Lower leg skin (tissue), 4 donors: ENCODE measurements around the gene GPHA2. TPM values are rescaled to one million over a fixed set of nuclear protein-coding genes. Genes with fewer than 3 reads are reported as not detected.

Source experiments
- DNase-seq, 2 donors: peaks; one replicate each; pipeline ENCODE4 v3.0.0-alpha.2; 2019; ENCODE audit warnings: low spot score in 2 of 2
- H3K4me3 ChIP-seq: fragments of 200-600 bp; sonication (generic); 2 replicates; pipeline ENCODE4 v1.5.1; 2017; ENCODE audit warnings: mild to moderate bottlenecking, low read depth; ENCODE audit not compliant: poor library complexity, severe bottlenecking
- POLR2A ChIP-seq, 2 donors: fragments of 450-650 bp; IDR thresholded peaks; one replicate each; pipeline ENCODE4 v1.6.1; 2016 to 2017; ENCODE audit warnings: antibody characterized with exemption in 2 of 2, mild to moderate bottlenecking in 1 of 2, moderate library complexity in 1 of 2
- WGBS, 2 donors: methylation state at CpG; one replicate each; pipeline ENCODE4 v1.1.5; 2018; 5-methylcytosine and 5-hydroxymethylcytosine counted together
- intact Hi-C: fragments of 100-400 bp; cut with DNase I; formaldehyde crosslinking; loops from one replicate; pipeline ENCODE4 v1.15.0; 2023; ENCODE audit warnings: low total_unique reads
- total RNA-seq, 4 donors: library from RNA; depleted of rRNA; stranded (reverse); fragments of >200 nt; gene quantifications; one replicate each; pipeline ENCODE4 v1.1.0, GENCODE V29; 2016
- TF ChIP-seq, protein P1 (sequence below), 3 donors: fragments of 450-650 bp; IDR thresholded peaks; one replicate each; pipeline ENCODE4 v1.5.1; 2016; ENCODE audit warnings: antibody characterized with exemption in 3 of 3, mild to moderate bottlenecking in 3 of 3, moderate library complexity in 2 of 3

Gene GPHA2
- total RNA-seq, 4 donors from 2014 or later, result not detected

GRCh38 chr11:64932324-64932723 lies 3.4 kb downstream of the GPHA2 start:
- TF ChIP-seq, protein P1, sequence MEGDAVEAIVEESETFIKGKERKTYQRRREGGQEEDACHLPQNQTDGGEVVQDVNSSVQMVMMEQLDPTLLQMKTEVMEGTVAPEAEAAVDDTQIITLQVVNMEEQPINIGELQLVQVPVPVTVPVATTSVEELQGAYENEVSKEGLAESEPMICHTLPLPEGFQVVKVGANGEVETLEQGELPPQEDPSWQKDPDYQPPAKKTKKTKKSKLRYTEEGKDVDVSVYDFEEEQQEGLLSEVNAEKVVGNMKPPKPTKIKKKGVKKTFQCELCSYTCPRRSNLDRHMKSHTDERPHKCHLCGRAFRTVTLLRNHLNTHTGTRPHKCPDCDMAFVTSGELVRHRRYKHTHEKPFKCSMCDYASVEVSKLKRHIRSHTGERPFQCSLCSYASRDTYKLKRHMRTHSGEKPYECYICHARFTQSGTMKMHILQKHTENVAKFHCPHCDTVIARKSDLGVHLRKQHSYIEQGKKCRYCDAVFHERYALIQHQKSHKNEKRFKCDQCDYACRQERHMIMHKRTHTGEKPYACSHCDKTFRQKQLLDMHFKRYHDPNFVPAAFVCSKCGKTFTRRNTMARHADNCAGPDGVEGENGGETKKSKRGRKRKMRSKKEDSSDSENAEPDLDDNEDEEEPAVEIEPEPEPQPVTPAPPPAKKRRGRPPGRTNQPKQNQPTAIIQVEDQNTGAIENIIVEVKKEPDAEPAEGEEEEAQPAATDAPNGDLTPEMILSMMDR (IDR thresholded peaks at IDR 0.05), result no peak
- no peak for TF ChIP-seq POLR2A (IDR thresholded peaks at IDR 0.05)
- WGBS, 2 donors, result 89 to 94% methylated on average over 5 of the region's 5 CpGs
- H3K4me3 ChIP-seq, result no peak overlapping the region
- intact Hi-C loops, result no loop called here
- DNase-seq, result no peak

GRCh38 chr11:64931290-64931689 lies 4.4 kb downstream of the GPHA2 start:
- no peak overlapping the region for H3K4me3 ChIP-seq
- WGBS, 2 donors, result 95 to 96% methylated on average over 7 of the region's 7 CpGs
- TF ChIP-seq POLR2A (IDR thresholded peaks at IDR 0.05), result no peak
- TF ChIP-seq, protein P1 (IDR thresholded peaks at IDR 0.05), result no peak
- intact Hi-C loops, result no loop called here
- DNase-seq, result peak in 1 of 2 donors; percentile 56

GRCh38 chr11:64930340-64930739 lies 5.4 kb downstream of the GPHA2 start:
- intact Hi-C loops, result no loop called here
- TF ChIP-seq, protein P1 (IDR thresholded peaks at IDR 0.05), result no peak
- WGBS, 2 donors, result 94 to 96% methylated on average over 6 of the region's 6 CpGs
- DNase-seq, result peak in 1 of 2 donors; percentile 59
- no peak overlapping the region for H3K4me3 ChIP-seq

DNA sequence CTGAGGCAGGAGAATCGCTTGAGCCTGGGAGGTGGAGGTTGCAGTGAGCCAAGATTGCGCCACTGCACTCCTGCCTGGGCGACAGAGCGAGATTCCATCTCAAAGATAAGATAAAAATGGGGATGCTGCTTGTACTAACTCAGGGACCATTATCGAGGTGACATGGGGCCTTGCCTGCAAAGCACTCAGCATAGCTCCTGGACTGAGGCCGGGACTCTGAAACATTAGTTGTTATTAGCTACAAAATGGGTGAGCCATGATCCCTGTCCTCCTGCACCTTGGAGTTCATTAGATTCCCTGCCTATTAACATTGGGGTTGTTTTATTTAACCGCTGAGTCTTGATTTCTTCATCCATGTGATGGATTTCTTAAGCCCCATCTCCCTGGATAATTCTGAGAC lies 6.1 kb downstream of the GPHA2 start:
- TF ChIP-seq, protein P1 (IDR thresholded peaks at IDR 0.05), result no peak
- TF ChIP-seq POLR2A (IDR thresholded peaks at IDR 0.05), result no peak
- intact Hi-C loops, result no loop called here
- no peak overlapping the region for H3K4me3 ChIP-seq
- peak in 1 of 2 donors; percentile 64 for DNase-seq
- 89 to 94% methylated on average over 7 of the region's 7 CpGs for WGBS, 2 donors

GRCh38 chr11:64928957-64929356 lies 6.7 kb downstream of the GPHA2 start:
- intact Hi-C loops, result no loop called here

DNA sequence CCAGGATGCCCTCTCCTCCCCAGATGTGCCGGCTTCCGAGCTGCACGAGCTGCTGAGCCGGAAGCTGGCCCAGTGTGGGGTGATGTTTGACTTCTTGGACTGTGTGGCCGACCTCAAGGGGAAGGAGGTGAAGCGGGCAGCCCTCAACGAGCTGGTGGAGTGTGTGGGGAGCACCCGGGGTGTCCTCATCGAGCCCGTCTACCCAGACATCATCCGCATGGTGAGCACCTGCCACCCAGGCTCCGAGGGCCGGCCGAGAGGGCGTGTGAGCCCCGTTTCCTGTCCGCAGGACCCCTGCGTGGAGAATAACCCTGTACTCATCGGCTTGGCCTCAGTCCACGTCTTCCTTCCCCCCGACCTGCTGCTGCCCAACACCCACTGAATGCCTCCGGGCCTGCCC lies 9.0 kb downstream of the GPHA2 start:
- H3K4me3 ChIP-seq, result no peak overlapping the region
- intact Hi-C loops, result no loop called here
- TF ChIP-seq POLR2A (IDR thresholded peaks at IDR 0.05), result no peak
- TF ChIP-seq, protein P1 (IDR thresholded peaks at IDR 0.05), result no peak
- WGBS, 2 donors, result 83 to 86% methylated on average over 21 to 22 of the region's 22 CpGs
- no peak for DNase-seq

More at GRCh38 chr11:64928957-64929356, 6.7 kb downstream of the GPHA2 start:
- no peak overlapping the region for H3K4me3 ChIP-seq
- 95% methylated on average over 2 of the region's 2 CpGs for WGBS, 2 donors
- DNase-seq, result no peak
- TF ChIP-seq, protein P1 (IDR thresholded peaks at IDR 0.05), result no peak
- TF ChIP-seq POLR2A (IDR thresholded peaks at IDR 0.05), result no peak
